H1 (cell line): Measurements from ENCODE around the gene POFUT2. TPM values are rescaled to one million over a fixed set of nuclear protein-coding genes. Genes with fewer than 3 reads are reported as not detected.

ENCODE experiments used
- polyA plus RNA-seq, 7 experiments: library from polyadenylated mRNA; depleted of rRNA in 3 of 7; stranded (reverse) in 5 of 7; unstranded in 2 of 7; fragments of >200 nt in 5 of 7; fragments of 200-250 nt in 2 of 7; gene quantifications; 1 replicate in 5 of 7; 2 replicates in 1 of 7; 4 replicates in 1 of 7; pipeline versions ENCODE4 v1.2.1 to v1.2.3, GENCODE V29; 2011 to 2013; ENCODE audit warnings: missing spikeins in 2 of 7, mixed read lengths in 2 of 7
- total RNA-seq: library from RNA; stranded (reverse); fragmentation: NEBNext Ultra II Directional; extraction: Animal tissue kit (Norgen Biotek cat#: 25700); gene quantifications from 2 replicates; pipeline ENCODE4 v1.2.1, GENCODE V29; 2021
- TF ChIP-seq, protein P1 (sequence below): fragments of 300-600 bp; sonication (generic); IDR thresholded peaks from 2 replicates; pipeline ENCODE4 v1.7.1; 2012; ENCODE audit warnings: low read length, moderate library complexity, mild to moderate bottlenecking, inconsistent platforms; ENCODE audit not compliant: insufficient replicate concordance

Gene POFUT2
- total and polyA plus RNA-seq, 2 of the 8 experiments (the other 6 are each of a cell fraction or from before 2014, with no cell fraction given) = 13.7 to 32.1 TPM

GRCh38 chr21:45325206-45326168 lies 37.8 kb upstream of the POFUT2 start (continued):
- TF ChIP-seq, protein P1, sequence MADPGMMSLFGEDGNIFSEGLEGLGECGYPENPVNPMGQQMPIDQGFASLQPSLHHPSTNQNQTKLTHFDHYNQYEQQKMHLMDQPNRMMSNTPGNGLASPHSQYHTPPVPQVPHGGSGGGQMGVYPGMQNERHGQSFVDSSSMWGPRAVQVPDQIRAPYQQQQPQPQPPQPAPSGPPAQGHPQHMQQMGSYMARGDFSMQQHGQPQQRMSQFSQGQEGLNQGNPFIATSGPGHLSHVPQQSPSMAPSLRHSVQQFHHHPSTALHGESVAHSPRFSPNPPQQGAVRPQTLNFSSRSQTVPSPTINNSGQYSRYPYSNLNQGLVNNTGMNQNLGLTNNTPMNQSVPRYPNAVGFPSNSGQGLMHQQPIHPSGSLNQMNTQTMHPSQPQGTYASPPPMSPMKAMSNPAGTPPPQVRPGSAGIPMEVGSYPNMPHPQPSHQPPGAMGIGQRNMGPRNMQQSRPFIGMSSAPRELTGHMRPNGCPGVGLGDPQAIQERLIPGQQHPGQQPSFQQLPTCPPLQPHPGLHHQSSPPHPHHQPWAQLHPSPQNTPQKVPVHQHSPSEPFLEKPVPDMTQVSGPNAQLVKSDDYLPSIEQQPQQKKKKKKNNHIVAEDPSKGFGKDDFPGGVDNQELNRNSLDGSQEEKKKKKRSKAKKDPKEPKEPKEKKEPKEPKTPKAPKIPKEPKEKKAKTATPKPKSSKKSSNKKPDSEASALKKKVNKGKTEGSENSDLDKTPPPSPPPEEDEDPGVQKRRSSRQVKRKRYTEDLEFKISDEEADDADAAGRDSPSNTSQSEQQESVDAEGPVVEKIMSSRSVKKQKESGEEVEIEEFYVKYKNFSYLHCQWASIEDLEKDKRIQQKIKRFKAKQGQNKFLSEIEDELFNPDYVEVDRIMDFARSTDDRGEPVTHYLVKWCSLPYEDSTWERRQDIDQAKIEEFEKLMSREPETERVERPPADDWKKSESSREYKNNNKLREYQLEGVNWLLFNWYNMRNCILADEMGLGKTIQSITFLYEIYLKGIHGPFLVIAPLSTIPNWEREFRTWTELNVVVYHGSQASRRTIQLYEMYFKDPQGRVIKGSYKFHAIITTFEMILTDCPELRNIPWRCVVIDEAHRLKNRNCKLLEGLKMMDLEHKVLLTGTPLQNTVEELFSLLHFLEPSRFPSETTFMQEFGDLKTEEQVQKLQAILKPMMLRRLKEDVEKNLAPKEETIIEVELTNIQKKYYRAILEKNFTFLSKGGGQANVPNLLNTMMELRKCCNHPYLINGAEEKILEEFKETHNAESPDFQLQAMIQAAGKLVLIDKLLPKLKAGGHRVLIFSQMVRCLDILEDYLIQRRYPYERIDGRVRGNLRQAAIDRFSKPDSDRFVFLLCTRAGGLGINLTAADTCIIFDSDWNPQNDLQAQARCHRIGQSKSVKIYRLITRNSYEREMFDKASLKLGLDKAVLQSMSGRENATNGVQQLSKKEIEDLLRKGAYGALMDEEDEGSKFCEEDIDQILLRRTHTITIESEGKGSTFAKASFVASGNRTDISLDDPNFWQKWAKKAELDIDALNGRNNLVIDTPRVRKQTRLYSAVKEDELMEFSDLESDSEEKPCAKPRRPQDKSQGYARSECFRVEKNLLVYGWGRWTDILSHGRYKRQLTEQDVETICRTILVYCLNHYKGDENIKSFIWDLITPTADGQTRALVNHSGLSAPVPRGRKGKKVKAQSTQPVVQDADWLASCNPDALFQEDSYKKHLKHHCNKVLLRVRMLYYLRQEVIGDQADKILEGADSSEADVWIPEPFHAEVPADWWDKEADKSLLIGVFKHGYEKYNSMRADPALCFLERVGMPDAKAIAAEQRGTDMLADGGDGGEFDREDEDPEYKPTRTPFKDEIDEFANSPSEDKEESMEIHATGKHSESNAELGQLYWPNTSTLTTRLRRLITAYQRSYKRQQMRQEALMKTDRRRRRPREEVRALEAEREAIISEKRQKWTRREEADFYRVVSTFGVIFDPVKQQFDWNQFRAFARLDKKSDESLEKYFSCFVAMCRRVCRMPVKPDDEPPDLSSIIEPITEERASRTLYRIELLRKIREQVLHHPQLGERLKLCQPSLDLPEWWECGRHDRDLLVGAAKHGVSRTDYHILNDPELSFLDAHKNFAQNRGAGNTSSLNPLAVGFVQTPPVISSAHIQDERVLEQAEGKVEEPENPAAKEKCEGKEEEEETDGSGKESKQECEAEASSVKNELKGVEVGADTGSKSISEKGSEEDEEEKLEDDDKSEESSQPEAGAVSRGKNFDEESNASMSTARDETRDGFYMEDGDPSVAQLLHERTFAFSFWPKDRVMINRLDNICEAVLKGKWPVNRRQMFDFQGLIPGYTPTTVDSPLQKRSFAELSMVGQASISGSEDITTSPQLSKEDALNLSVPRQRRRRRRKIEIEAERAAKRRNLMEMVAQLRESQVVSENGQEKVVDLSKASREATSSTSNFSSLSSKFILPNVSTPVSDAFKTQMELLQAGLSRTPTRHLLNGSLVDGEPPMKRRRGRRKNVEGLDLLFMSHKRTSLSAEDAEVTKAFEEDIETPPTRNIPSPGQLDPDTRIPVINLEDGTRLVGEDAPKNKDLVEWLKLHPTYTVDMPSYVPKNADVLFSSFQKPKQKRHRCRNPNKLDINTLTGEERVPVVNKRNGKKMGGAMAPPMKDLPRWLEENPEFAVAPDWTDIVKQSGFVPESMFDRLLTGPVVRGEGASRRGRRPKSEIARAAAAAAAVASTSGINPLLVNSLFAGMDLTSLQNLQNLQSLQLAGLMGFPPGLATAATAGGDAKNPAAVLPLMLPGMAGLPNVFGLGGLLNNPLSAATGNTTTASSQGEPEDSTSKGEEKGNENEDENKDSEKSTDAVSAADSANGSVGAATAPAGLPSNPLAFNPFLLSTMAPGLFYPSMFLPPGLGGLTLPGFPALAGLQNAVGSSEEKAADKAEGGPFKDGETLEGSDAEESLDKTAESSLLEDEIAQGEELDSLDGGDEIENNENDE = no peak
